ENCODE results near the gene MCCC1.

The MCCC1 gene

GRCh38 chr3:183099026-183099837 lies at the start of gene MCCC1:
TSS of gene MCCC1 (minus strand) at chr3:183099496. CDS start at chr3:183099440, 56 bp downstream.
- Histone ChIP-seq H3K9me3 (no peaks in the 10 kb centered on the region), H3K4me3 (ENCODE audit: low read depth in 1 of 2, low read length in 1 of 2) (peak within 1 kb of the TSS; percentile 70 to 88), H3K27me3 (no peaks in the 10 kb centered on the region), H3K4me1 (ENCODE audit: control insufficient read depth in 1 of 2, insufficient read depth in 1 of 2, low read depth in 1 of 2, low read length in 1 of 2) (peaks cover 12 to 18% of the 10 kb centered on the region in 2 experiments), H3K36me3 (no peaks in the 10 kb centered on the region), H3K27ac (peak within 1 kb of the TSS; percentile 85)
- TF ChIP-seq, protein P1, sequence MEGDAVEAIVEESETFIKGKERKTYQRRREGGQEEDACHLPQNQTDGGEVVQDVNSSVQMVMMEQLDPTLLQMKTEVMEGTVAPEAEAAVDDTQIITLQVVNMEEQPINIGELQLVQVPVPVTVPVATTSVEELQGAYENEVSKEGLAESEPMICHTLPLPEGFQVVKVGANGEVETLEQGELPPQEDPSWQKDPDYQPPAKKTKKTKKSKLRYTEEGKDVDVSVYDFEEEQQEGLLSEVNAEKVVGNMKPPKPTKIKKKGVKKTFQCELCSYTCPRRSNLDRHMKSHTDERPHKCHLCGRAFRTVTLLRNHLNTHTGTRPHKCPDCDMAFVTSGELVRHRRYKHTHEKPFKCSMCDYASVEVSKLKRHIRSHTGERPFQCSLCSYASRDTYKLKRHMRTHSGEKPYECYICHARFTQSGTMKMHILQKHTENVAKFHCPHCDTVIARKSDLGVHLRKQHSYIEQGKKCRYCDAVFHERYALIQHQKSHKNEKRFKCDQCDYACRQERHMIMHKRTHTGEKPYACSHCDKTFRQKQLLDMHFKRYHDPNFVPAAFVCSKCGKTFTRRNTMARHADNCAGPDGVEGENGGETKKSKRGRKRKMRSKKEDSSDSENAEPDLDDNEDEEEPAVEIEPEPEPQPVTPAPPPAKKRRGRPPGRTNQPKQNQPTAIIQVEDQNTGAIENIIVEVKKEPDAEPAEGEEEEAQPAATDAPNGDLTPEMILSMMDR (IDR thresholded peaks at IDR 0.05), result peak; percentile 20

GRCh38 chr3:183148056-183148455 lies 48.8 kb upstream of the MCCC1 start:
- H3K27me3 ChIP-seq, result no peaks in the 10 kb centered on the region
- TF ChIP-seq, protein P1 (IDR thresholded peaks at IDR 0.05), result no peak
- H3K36me3 ChIP-seq, result no peaks in the 10 kb centered on the region
- peaks cover 0 to 4% of the 10 kb centered on the region in 2 experiments for H3K4me1 ChIP-seq (ENCODE audit: control insufficient read depth in 1 of 2, insufficient read depth in 1 of 2, low read depth in 1 of 2, low read length in 1 of 2)
- H3K27ac ChIP-seq, result no peak overlapping the region
- H3K9me3 ChIP-seq, result no peaks in the 10 kb centered on the region
- H3K4me3 ChIP-seq (ENCODE audit: low read depth in 1 of 2, low read length in 1 of 2), result no peak overlapping the region

DNA sequence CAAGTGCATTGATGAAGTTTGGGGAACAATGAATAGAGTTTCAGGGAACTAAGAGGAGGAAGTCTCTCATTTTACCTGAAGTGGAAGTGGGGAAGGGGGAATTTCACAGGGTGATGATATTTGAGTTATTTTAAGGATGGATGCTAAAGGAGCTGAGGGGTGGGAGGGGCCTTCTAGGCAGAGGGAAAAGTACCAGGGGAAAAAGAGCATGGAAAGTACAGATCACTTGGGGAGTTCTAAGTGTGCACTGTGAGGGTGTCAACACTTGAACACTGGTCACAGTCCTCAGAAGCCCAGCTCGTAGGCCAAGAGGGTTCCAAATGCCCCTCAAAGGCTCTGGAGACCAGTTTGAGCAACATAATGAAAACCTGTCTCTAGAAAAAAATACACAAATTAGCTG lies 45.1 kb upstream of the MCCC1 start:
- H3K36me3 ChIP-seq, result no peaks in the 10 kb centered on the region
- no peaks in the 10 kb centered on the region for H3K4me1 ChIP-seq (ENCODE audit: control insufficient read depth in 1 of 2, insufficient read depth in 1 of 2, low read depth in 1 of 2, low read length in 1 of 2)
- TF ChIP-seq, protein P1 (IDR thresholded peaks at IDR 0.05), result no peak
- no peak overlapping the region for H3K4me3 ChIP-seq (ENCODE audit: low read depth in 1 of 2, low read length in 1 of 2)
- no peaks in the 10 kb centered on the region for H3K27me3 ChIP-seq
- H3K27ac ChIP-seq, result no peak overlapping the region
- no peaks in the 10 kb centered on the region for H3K9me3 ChIP-seq

GRCh38 chr3:183142199-183142598 lies 42.9 kb upstream of the MCCC1 start:
- H3K27me3 ChIP-seq, result no peaks in the 10 kb centered on the region
- TF ChIP-seq, protein P1 (IDR thresholded peaks at IDR 0.05), result no peak
- H3K4me3 ChIP-seq (ENCODE audit: low read depth in 1 of 2, low read length in 1 of 2), result no peak overlapping the region
- H3K9me3 ChIP-seq, result no peaks in the 10 kb centered on the region
- no peak overlapping the region for H3K27ac ChIP-seq
- no peaks in the 10 kb centered on the region for H3K4me1 ChIP-seq (ENCODE audit: control insufficient read depth in 1 of 2, insufficient read depth in 1 of 2, low read depth in 1 of 2, low read length in 1 of 2)
- no peaks in the 10 kb centered on the region for H3K36me3 ChIP-seq

DNA sequence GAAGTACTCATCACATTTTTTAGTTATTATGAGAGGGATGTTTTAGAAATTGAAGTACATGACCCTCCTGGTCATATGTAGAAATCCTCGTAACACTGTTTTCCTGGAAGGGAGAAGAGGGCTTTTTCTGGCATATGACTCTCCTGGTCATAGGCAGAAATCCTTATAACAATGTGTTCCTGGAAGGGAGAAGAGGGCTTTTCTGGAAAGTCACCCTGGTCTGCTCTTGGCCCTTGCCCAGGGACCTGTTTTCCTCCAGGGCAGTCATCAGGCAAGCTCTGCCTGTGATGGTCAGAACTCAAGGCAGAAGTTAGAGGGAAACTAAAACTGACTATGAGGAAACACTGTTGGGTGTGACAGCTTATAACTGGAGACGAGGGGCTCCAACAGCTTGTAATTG lies 35.5 kb upstream of the MCCC1 start:
- no peak overlapping the region for H3K4me3 ChIP-seq (ENCODE audit: low read depth in 1 of 2, low read length in 1 of 2)
- no peaks in the 10 kb centered on the region for H3K36me3 ChIP-seq
- TF ChIP-seq, protein P1 (IDR thresholded peaks at IDR 0.05), result no peak
- H3K4me1 ChIP-seq (ENCODE audit: control insufficient read depth in 1 of 2, insufficient read depth in 1 of 2, low read depth in 1 of 2, low read length in 1 of 2), result no peaks in the 10 kb centered on the region
- H3K9me3 ChIP-seq, result no peaks in the 10 kb centered on the region
- no peak overlapping the region for H3K27ac ChIP-seq
- no peaks in the 10 kb centered on the region for H3K27me3 ChIP-seq
